Measurements from ENCODE around the gene KCNQ1OT1. TPM values are rescaled to one million over a fixed set of nuclear protein-coding genes. Genes with fewer than 3 reads are reported as not detected.

The KCNQ1OT1 gene
- total and polyA plus RNA-seq, 2 experiments from 2014 or later, result 3.1 to 7.9 TPM

- H3K9me2 ChIP-seq (replicated peaks; ENCODE audit: insufficient read depth), result no peaks in the 10 kb centered on the region
- H3K36me3 ChIP-seq (replicated peaks; ENCODE audit: insufficient read depth, low read depth), result no peaks in the 10 kb centered on the region
- no peaks in the 10 kb centered on the region for H3K4me1 ChIP-seq (ENCODE audit: insufficient read depth)
- TF ChIP-seq EZH2 (IDR thresholded peaks at IDR 0.05; ENCODE audit: borderline replicate concordance), result no peak
- no peak for TF ChIP-seq EZH2phosphoT487 (IDR thresholded peaks at IDR 0.05; ENCODE audit: low read depth, severe bottlenecking, unreplicated experiment)
- no peak for TF ChIP-seq CTCF (IDR thresholded peaks at IDR 0.05; ENCODE audit: poor library complexity)
- no peaks in the 10 kb centered on the region for H4K20me1 ChIP-seq (ENCODE audit: insufficient read depth, poor library complexity, severe bottlenecking)
- no peaks in the 10 kb centered on the region for H3K27me3 ChIP-seq
- no peaks in the 10 kb centered on the region for H3K79me2 ChIP-seq
- WGBS (ENCODE audit: low lambda C conversion rate, missing lambda C conversion rate), result 87% methylated on average over 3 of the region's 3 CpGs
- no peak for DNase-seq (ENCODE audit: low spot score)
- no peak overlapping the region for H3K4me3 ChIP-seq
- H3K4me2 ChIP-seq, result no peak overlapping the region
- peaks cover 9% of the 10 kb centered on the region for H3K9me3 ChIP-seq (ENCODE audit: low read depth)
- H3K27ac ChIP-seq, result no peak overlapping the region
- H2AFZ ChIP-seq, result no peak overlapping the region
Measured at GRCh38 chr11:2595204-2595603, 104.6 kb downstream of the KCNQ1OT1 start.

GRCh38 chr11:2594267-2594666 lies 105.5 kb downstream of the KCNQ1OT1 start:
- Histone ChIP-seq H3K9me3 (ENCODE audit: low read depth) (peaks cover 9% of the 10 kb centered on the region), H3K4me2 (no peak overlapping the region), H4K20me1 (ENCODE audit: insufficient read depth, poor library complexity, severe bottlenecking) (no peaks in the 10 kb centered on the region), H3K27ac (no peak overlapping the region), H3K4me1 (ENCODE audit: insufficient read depth) (no peaks in the 10 kb centered on the region), H3K27me3 (no peaks in the 10 kb centered on the region), H3K4me3 (no peak overlapping the region), H3K79me2 (no peaks in the 10 kb centered on the region), H3K36me3 (replicated peaks; ENCODE audit: insufficient read depth, low read depth) (no peaks in the 10 kb centered on the region), H3K9me2 (replicated peaks; ENCODE audit: insufficient read depth) (no peaks in the 10 kb centered on the region), H2AFZ (no peak overlapping the region)
- DNase-seq (ENCODE audit: low spot score), result no peak
- 100% methylated on average over 1 of the region's 1 CpG for WGBS (ENCODE audit: low lambda C conversion rate, missing lambda C conversion rate)
- TF ChIP-seq EZH2phosphoT487 (IDR thresholded peaks at IDR 0.05; ENCODE audit: low read depth, severe bottlenecking, unreplicated experiment) (no peak), EZH2 (IDR thresholded peaks at IDR 0.05; ENCODE audit: borderline replicate concordance) (no peak), CTCF (IDR thresholded peaks at IDR 0.05; ENCODE audit: poor library complexity) (no peak)

- no peaks in the 10 kb centered on the region for H3K9me2 ChIP-seq (replicated peaks; ENCODE audit: insufficient read depth)
- peaks cover 5% of the 10 kb centered on the region for H3K9me3 ChIP-seq (ENCODE audit: low read depth)
- H4K20me1 ChIP-seq (ENCODE audit: insufficient read depth, poor library complexity, severe bottlenecking), result no peaks in the 10 kb centered on the region
- H3K4me3 ChIP-seq, result no peak overlapping the region
- no peaks in the 10 kb centered on the region for H3K36me3 ChIP-seq (replicated peaks; ENCODE audit: insufficient read depth, low read depth)
- H2AFZ ChIP-seq, result no peak overlapping the region
- DNase-seq (ENCODE audit: low spot score), result no peak
- no peak overlapping the region for H3K27ac ChIP-seq
- no peak overlapping the region for H3K4me2 ChIP-seq
- 91% methylated on average over 15 of the region's 15 CpGs for WGBS (ENCODE audit: low lambda C conversion rate, missing lambda C conversion rate)
- TF ChIP-seq EZH2phosphoT487 (IDR thresholded peaks at IDR 0.05; ENCODE audit: low read depth, severe bottlenecking, unreplicated experiment) (no peak), EZH2 (IDR thresholded peaks at IDR 0.05; ENCODE audit: borderline replicate concordance) (no peak), CTCF (IDR thresholded peaks at IDR 0.05; ENCODE audit: poor library complexity) (no peak)
- H3K79me2 ChIP-seq, result no peaks in the 10 kb centered on the region
- no peaks in the 10 kb centered on the region for H3K4me1 ChIP-seq (ENCODE audit: insufficient read depth)
- H3K27me3 ChIP-seq, result no peaks in the 10 kb centered on the region
Measured at GRCh38 chr11:2593393-2593950, 106.3 kb downstream of the KCNQ1OT1 start.

All from hepatocyte (in vitro differentiated cells).